HEK293 (cell line): Measurements from ENCODE around the gene FKBP4.

Experiments used
- ATF2 ChIP-seq: fragments of 450-650 bp; formaldehyde crosslinking; IDR thresholded peaks from 2 replicates; pipeline ENCODE4 v1.5.1; 2016; ENCODE audit warnings: missing biosample characterization, missing genetic modification characterization, low read depth
- CTCF ChIP-seq: fragments of 450-650 bp; formaldehyde crosslinking; IDR thresholded peaks from 2 replicates; pipeline ENCODE4 v1.5.1; 2016; ENCODE audit warnings: missing biosample characterization, missing genetic modification characterization
- KLF16 ChIP-seq: fragments of 450-650 bp; formaldehyde crosslinking; IDR thresholded peaks from 2 replicates; pipeline ENCODE4 v1.5.1; 2017; ENCODE audit warnings: missing biosample characterization, missing genetic modification characterization
- WT1 ChIP-seq: fragments of 450-650 bp; formaldehyde crosslinking; IDR thresholded peaks from 2 replicates; pipeline ENCODE4 v1.5.1; 2016; ENCODE audit warnings: missing biosample characterization, missing genetic modification characterization
- ZBTB20 ChIP-seq: fragments of 450-650 bp; formaldehyde crosslinking; IDR thresholded peaks from 2 replicates; pipeline ENCODE4 v1.5.1; 2016; ENCODE audit warnings: missing biosample characterization, missing genetic modification characterization
- ZNF114 ChIP-seq: fragments of 450-650 bp; formaldehyde crosslinking; IDR thresholded peaks from 2 replicates; pipeline ENCODE4 v1.5.0; 2017; ENCODE audit warnings: missing biosample characterization, missing genetic modification characterization
- ZNF133 ChIP-seq: fragments of 450-650 bp; formaldehyde crosslinking; IDR thresholded peaks from 2 replicates; pipeline ENCODE4 v1.5.1; 2016; ENCODE audit warnings: missing biosample characterization, missing genetic modification characterization
- ZNF157 ChIP-seq: fragments of 450-650 bp; formaldehyde crosslinking; IDR thresholded peaks from 2 replicates; pipeline ENCODE4 v1.5.1; 2016; ENCODE audit warnings: missing biosample characterization, missing genetic modification characterization
- ZNF777 ChIP-seq: fragments of 450-650 bp; formaldehyde crosslinking; IDR thresholded peaks from 2 replicates; pipeline ENCODE4 v1.5.1; 2017; ENCODE audit warnings: missing biosample characterization, missing genetic modification characterization, borderline replicate concordance
- TF ChIP-seq, protein P1 (sequence below): fragments of 450-650 bp; formaldehyde crosslinking; IDR thresholded peaks from 2 replicates; pipeline ENCODE4 v1.5.1; 2016; ENCODE audit warnings: missing biosample characterization, missing genetic modification characterization

DNA sequence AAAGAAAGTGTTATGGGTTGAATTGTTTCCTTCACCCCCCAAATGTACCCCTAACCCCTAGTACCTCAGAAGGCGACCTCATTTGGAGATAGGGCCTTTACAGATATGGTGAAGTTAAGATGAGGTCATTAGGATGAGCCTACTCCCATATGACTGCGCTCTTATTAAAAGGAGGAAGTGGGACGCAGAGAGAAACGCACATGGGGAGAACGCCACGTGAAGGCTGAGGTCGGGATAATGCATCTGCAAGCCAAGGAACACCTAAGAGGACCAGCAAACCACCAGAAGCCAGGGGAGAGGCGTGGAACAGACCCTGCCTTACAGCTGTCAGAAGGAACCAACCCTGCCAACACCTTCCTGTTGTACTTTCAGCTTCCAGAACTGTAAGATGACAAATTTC is 41.8 kb downstream of the FKBP4 start:
- TF ChIP-seq CTCF (tag by site-specific recombination): no peak
- TF ChIP-seq WT1 (tag by site-specific recombination): no peak
- TF ChIP-seq ZNF114 (tag by site-specific recombination): no peak
- no peak for TF ChIP-seq ZNF777 (tag by site-specific recombination)
- TF ChIP-seq ATF2: peak; percentile 42
- no peak for TF ChIP-seq KLF16 (tag by site-specific recombination)
- TF ChIP-seq ZNF157 (tag by site-specific recombination): no peak
- TF ChIP-seq, protein P1, sequence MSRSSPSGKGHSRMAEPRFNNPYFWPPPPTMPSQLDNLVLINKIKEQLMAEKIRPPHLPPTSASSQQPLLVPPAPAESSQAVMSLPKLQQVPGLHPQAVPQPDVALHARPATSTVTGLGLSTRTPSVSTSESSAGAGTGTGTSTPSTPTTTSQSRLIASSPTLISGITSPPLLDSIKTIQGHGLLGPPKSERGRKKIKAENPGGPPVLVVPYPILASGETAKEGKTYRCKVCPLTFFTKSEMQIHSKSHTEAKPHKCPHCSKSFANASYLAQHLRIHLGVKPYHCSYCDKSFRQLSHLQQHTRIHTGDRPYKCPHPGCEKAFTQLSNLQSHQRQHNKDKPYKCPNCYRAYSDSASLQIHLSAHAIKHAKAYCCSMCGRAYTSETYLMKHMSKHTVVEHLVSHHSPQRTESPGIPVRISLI (tag by site-specific recombination): no peak
- no peak for TF ChIP-seq ZNF133 (tag by site-specific recombination)
- TF ChIP-seq ZBTB20: no peak
